Liver (tissue), 9 donors: ENCODE measurements around the gene PCYT2. TPM values are rescaled to one million over a fixed set of nuclear protein-coding genes. Genes with fewer than 3 reads are reported as not detected.
A peak's percentile ranks its signal among the peaks of the same experiment; 100 is the strongest.
"Not testable (repeated sequence)": the region's sequence is repeated elsewhere in the genome, so short reads cannot be mapped to it uniquely, and the experiment has no call there.

ENCODE experiments used
- DNase-seq: peaks from one replicate; pipeline ENCODE4 v3.0.0-alpha.2; 2017; ENCODE audit warnings: low spot score
- H3K27ac ChIP-seq, 2 donors: one replicate each; pipeline ENCODE4 v1.7.0; 2013; ENCODE audit warnings: inconsistent platforms in 2 of 2, low read length in 2 of 2, control low read depth in 1 of 2, low read depth in 1 of 2, mild to moderate bottlenecking in 1 of 2
- H3K27me3 ChIP-seq, 4 donors: one replicate each; pipeline versions ENCODE4 v1.6.1 to v1.7.0; 2013; ENCODE audit warnings: low read length in 3 of 4, inconsistent platforms in 1 of 4, mild to moderate bottlenecking in 1 of 4, moderate library complexity in 1 of 4; ENCODE audit not compliant: control insufficient read depth in 4 of 4, insufficient read depth in 4 of 4
- H3K36me3 ChIP-seq, 4 donors: one replicate each; pipeline versions ENCODE4 v1.6.1 to v1.7.0; 2013; ENCODE audit warnings: low read length in 3 of 4, mild to moderate bottlenecking in 3 of 4, low read depth in 1 of 4, moderate library complexity in 1 of 4; ENCODE audit not compliant: control insufficient read depth in 4 of 4, insufficient read depth in 3 of 4
- H3K4me1 ChIP-seq, 4 donors: one replicate each; pipeline versions ENCODE4 v1.6.1 to v1.7.0; 2013; ENCODE audit warnings: low read length in 3 of 4, mild to moderate bottlenecking in 3 of 4, moderate library complexity in 1 of 4; ENCODE audit not compliant: control insufficient read depth in 4 of 4, insufficient read depth in 4 of 4
- H3K4me3 ChIP-seq, 3 donors: one replicate each; pipeline versions ENCODE4 v1.6.1 to v1.7.0; 2013; ENCODE audit warnings: low read length in 3 of 3, control low read depth in 1 of 3, low read depth in 1 of 3, mild to moderate bottlenecking in 1 of 3
- H3K9ac ChIP-seq, 2 donors: one replicate each; pipeline ENCODE4 v1.7.0; 2013; ENCODE audit warnings: low read length in 2 of 2, mild to moderate bottlenecking in 2 of 2, moderate library complexity in 2 of 2, control low read depth in 1 of 2, low read depth in 1 of 2
- H3K9me3 ChIP-seq, 4 donors: one replicate each; pipeline versions ENCODE4 v1.6.1 to v1.7.0; 2013; ENCODE audit warnings: low read length in 3 of 4; ENCODE audit not compliant: control insufficient read depth in 4 of 4
- EGR1 ChIP-seq, 2 donors: IDR thresholded peaks; 2 replicates each; pipeline ENCODE4 v1.6.1; 2016 to 2018; ENCODE audit warnings: antibody characterized with exemption in 2 of 2, low read depth in 2 of 2
- FOXA1 ChIP-seq: IDR thresholded peaks from 2 replicates; pipeline ENCODE4 v1.6.1; 2016; ENCODE audit warnings: antibody characterized with exemption
- FOXA2 ChIP-seq: IDR thresholded peaks from 2 replicates; pipeline ENCODE4 v1.6.1; 2016; ENCODE audit warnings: antibody characterized with exemption
- GABPA ChIP-seq, 2 donors: IDR thresholded peaks in 1 of 2; conservative IDR thresholded peaks in 1 of 2; 2 replicates each; pipeline ENCODE4 v1.6.1; 2016; ENCODE audit warnings: antibody characterized with exemption in 2 of 2, mild to moderate bottlenecking in 1 of 2, moderate library complexity in 1 of 2
- HNF4A ChIP-seq, 2 donors: conservative IDR thresholded peaks; 2 replicates each; pipeline ENCODE4 v1.6.1; 2016; ENCODE audit warnings: antibody characterized with exemption in 2 of 2, mild to moderate bottlenecking in 2 of 2
- HNF4G ChIP-seq: IDR thresholded peaks from 2 replicates; pipeline ENCODE4 v1.6.1; 2016; ENCODE audit warnings: antibody characterized with exemption
- JUND ChIP-seq, 2 donors: IDR thresholded peaks; 2 replicates each; pipeline ENCODE4 v1.6.1; 2016; ENCODE audit warnings: antibody characterized with exemption in 2 of 2
- NR2F2 ChIP-seq: IDR thresholded peaks from 2 replicates; pipeline ENCODE4 v1.6.1; 2016; ENCODE audit warnings: antibody characterized with exemption
- RAD21 ChIP-seq, 2 donors: IDR thresholded peaks; 2 replicates each; pipeline ENCODE4 v1.6.1; 2016; ENCODE audit warnings: antibody characterized with exemption in 2 of 2, mild to moderate bottlenecking in 2 of 2
- REST ChIP-seq: IDR thresholded peaks from 2 replicates; pipeline ENCODE4 v1.6.1; 2016; ENCODE audit warnings: antibody characterized with exemption, mild to moderate bottlenecking
- RXRA ChIP-seq, 2 donors: IDR thresholded peaks; 2 replicates each; pipeline ENCODE4 v1.6.1; 2017 to 2018; ENCODE audit warnings: antibody characterized with exemption in 2 of 2, mild to moderate bottlenecking in 1 of 2
- SP1 ChIP-seq: IDR thresholded peaks from 2 replicates; pipeline ENCODE4 v1.6.1; 2018; ENCODE audit warnings: antibody characterized with exemption, mild to moderate bottlenecking
- TAF1 ChIP-seq: conservative IDR thresholded peaks from 2 replicates; pipeline ENCODE4 v1.6.1; 2016; ENCODE audit warnings: antibody characterized with exemption, mild to moderate bottlenecking
- YY1 ChIP-seq: IDR thresholded peaks from 2 replicates; pipeline ENCODE4 v1.6.1; 2016; ENCODE audit warnings: antibody characterized with exemption, mild to moderate bottlenecking
- ZBTB33 ChIP-seq: IDR thresholded peaks from 2 replicates; pipeline ENCODE4 v1.6.1; 2016; ENCODE audit warnings: antibody characterized with exemption
- WGBS: extraction: QIAGEN DNeasy Blood & Tissue Kit; methylation state at CpG from one replicate; pipeline ENCODE4 v1.1.7; 2013; 5-methylcytosine and 5-hydroxymethylcytosine counted together
- polyA plus RNA-seq, 2 donors: library from polyadenylated mRNA; stranded (reverse) in 1 of 2; unstranded in 1 of 2; fragments of 200-250 nt in 1 of 2; fragments of >200 nt in 1 of 2; fragmentation: Nextera tagmentation in 1 of 2; extraction: Ambion mirVana in 1 of 2; gene quantifications; one replicate each; pipeline versions ENCODE4 v1.2.1 to v1.2.3, GENCODE V29; 2013 to 2015
- total RNA-seq, 2 donors: library from RNA; depleted of rRNA; stranded (reverse); fragments of >200 nt; gene quantifications; one replicate each; pipeline ENCODE4 v1.2.3, GENCODE V29; 2014
- TF ChIP-seq, protein P1 (sequence below): fragments of 150-350 bp; IDR thresholded peaks from 2 replicates; pipeline ENCODE4 v1.5.1; 2017; ENCODE audit warnings: improper control_type of control experiment, low read depth, low read length; ENCODE audit not compliant: missing input control
- TF ChIP-seq, protein P2 (sequence below): IDR thresholded peaks from 2 replicates; pipeline ENCODE4 v1.6.1; 2016; ENCODE audit warnings: antibody characterized with exemption
- TF ChIP-seq, protein P3 (sequence below): IDR thresholded peaks from 2 replicates; pipeline ENCODE4 v1.6.1; 2016; ENCODE audit warnings: antibody characterized with exemption
- donor health status: healthy.
- donor health status: healthy.
- donor health status: healthy.
- donor health status: healthy.
- donor health status: healthy.

The PCYT2 gene
- total and polyA plus RNA-seq, 4 donors, result 63.9 to 101 (median 88.4) TPM

- Histone ChIP-seq H3K9me3 (no peaks in the 10 kb centered on the region), H3K27ac (no peak overlapping the region), H3K4me3 (no peak overlapping the region), H3K4me1 (peaks cover 0 to 9% (median 6%) of the 10 kb centered on the region in 4 donors), H3K9ac (no peak overlapping the region), H3K27me3 (no peaks in the 10 kb centered on the region), H3K36me3 (no peaks in the 10 kb centered on the region)
- DNase-seq, result no peak
- WGBS, result 78% methylated on average over 19 of the region's 19 CpGs
- peak in 1 of 2 donors; percentile 17 for TF ChIP-seq RXRA (IDR thresholded peaks at IDR 0.05)
- no peak for TF ChIP-seq FOXA1
Measured at GRCh38 chr17:81954131-81955057, 43.2 kb upstream of the PCYT2 start.

- DNase-seq, H3K9ac ChIP-seq, H3K36me3 ChIP-seq, H3K4me3 ChIP-seq, H3K27me3 ChIP-seq, H3K27ac ChIP-seq, H3K4me1 ChIP-seq, H3K9me3 ChIP-seq: not testable (repeated sequence)
- 75% methylated on average over 5 of the region's 5 CpGs for WGBS
- peak in 1 of 2 donors; percentile 32 for TF ChIP-seq RAD21 (IDR thresholded peaks at IDR 0.05)
Measured at GRCh38 chr17:81953443-81953842, 42.2 kb upstream of the PCYT2 start.

GRCh38 chr17:81952792-81953228 is 41.6 kb upstream of the PCYT2 start:
- WGBS, result 89% methylated on average over 16 of the region's 16 CpGs
- no peak for TF ChIP-seq JUND (IDR thresholded peaks at IDR 0.05)
- TF ChIP-seq, protein P1, sequence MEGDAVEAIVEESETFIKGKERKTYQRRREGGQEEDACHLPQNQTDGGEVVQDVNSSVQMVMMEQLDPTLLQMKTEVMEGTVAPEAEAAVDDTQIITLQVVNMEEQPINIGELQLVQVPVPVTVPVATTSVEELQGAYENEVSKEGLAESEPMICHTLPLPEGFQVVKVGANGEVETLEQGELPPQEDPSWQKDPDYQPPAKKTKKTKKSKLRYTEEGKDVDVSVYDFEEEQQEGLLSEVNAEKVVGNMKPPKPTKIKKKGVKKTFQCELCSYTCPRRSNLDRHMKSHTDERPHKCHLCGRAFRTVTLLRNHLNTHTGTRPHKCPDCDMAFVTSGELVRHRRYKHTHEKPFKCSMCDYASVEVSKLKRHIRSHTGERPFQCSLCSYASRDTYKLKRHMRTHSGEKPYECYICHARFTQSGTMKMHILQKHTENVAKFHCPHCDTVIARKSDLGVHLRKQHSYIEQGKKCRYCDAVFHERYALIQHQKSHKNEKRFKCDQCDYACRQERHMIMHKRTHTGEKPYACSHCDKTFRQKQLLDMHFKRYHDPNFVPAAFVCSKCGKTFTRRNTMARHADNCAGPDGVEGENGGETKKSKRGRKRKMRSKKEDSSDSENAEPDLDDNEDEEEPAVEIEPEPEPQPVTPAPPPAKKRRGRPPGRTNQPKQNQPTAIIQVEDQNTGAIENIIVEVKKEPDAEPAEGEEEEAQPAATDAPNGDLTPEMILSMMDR, result no peak
- TF ChIP-seq YY1, result no peak
- TF ChIP-seq NR2F2, result no peak
- no peak for TF ChIP-seq GABPA (IDR thresholded peaks at IDR 0.05 in 1 of 2, conservative IDR thresholded peaks at IDR 0.05 in 1 of 2)
- no peak for TF ChIP-seq HNF4A (conservative IDR thresholded peaks at IDR 0.05)
- no peak for TF ChIP-seq EGR1 (IDR thresholded peaks at IDR 0.05; ENCODE audit: low read depth in 2 of 2)
- TF ChIP-seq REST, result no peak
- TF ChIP-seq FOXA1, result no peak
- no peak for TF ChIP-seq ZBTB33
- TF ChIP-seq, protein P2, sequence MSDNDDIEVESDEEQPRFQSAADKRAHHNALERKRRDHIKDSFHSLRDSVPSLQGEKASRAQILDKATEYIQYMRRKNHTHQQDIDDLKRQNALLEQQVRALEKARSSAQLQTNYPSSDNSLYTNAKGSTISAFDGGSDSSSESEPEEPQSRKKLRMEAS, result no peak
- TF ChIP-seq FOXA2, result no peak
- TF ChIP-seq TAF1, result no peak
- no peak for TF ChIP-seq RAD21 (IDR thresholded peaks at IDR 0.05)
- TF ChIP-seq HNF4G, result no peak
- TF ChIP-seq, protein P3, sequence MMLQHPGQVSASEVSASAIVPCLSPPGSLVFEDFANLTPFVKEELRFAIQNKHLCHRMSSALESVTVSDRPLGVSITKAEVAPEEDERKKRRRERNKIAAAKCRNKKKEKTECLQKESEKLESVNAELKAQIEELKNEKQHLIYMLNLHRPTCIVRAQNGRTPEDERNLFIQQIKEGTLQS, result no peak
- TF ChIP-seq SP1, result no peak
- no peaks in the 10 kb centered on the region for H3K27me3 ChIP-seq
- no peak overlapping the region for H3K9ac ChIP-seq
- H3K36me3 ChIP-seq, result no peaks in the 10 kb centered on the region
- no peak overlapping the region for H3K27ac ChIP-seq
- no peak for DNase-seq
- H3K4me3 ChIP-seq, result no peak overlapping the region
- no peaks in the 10 kb centered on the region for H3K4me1 ChIP-seq
- no peaks in the 10 kb centered on the region for H3K9me3 ChIP-seq
